ENCODE data around the gene LRRC38. TPM values are rescaled to one million over a fixed set of nuclear protein-coding genes. Genes with fewer than 3 reads are reported as not detected.

Gene LRRC38
- total and polyA plus RNA-seq, 12 donors, result 0.15 to 6.7 (median 0.96) TPM; not detected in 2

DNA sequence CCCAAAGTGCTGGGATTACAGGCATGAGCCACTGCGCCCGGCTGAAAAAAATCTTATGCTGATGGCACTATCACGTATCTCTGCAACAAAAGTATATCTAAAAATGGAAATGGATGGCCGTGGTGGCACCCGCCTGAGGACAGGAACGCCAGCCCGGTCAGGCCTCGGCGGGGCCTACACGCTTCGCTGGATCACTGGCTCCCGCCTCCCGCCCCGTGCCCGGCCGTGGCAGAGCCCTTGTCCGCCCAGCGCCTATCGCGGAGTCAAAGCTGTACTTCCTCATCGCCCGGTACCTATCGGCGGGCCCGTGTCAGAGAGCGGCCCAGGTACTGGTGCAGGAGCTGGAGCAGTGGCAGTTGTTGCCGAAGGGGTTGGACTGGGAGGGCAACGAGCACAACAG lies 41.0 kb upstream of the LRRC38 start:
- no peak for DNase-seq

GRCh38 chr1:13550663-13551062 lies 36.9 kb upstream of the LRRC38 start:
- H3K27me3 ChIP-seq, result no peaks in the 10 kb centered on the region
- no peak overlapping the region for H3K4me3 ChIP-seq
- TF ChIP-seq, protein P1, sequence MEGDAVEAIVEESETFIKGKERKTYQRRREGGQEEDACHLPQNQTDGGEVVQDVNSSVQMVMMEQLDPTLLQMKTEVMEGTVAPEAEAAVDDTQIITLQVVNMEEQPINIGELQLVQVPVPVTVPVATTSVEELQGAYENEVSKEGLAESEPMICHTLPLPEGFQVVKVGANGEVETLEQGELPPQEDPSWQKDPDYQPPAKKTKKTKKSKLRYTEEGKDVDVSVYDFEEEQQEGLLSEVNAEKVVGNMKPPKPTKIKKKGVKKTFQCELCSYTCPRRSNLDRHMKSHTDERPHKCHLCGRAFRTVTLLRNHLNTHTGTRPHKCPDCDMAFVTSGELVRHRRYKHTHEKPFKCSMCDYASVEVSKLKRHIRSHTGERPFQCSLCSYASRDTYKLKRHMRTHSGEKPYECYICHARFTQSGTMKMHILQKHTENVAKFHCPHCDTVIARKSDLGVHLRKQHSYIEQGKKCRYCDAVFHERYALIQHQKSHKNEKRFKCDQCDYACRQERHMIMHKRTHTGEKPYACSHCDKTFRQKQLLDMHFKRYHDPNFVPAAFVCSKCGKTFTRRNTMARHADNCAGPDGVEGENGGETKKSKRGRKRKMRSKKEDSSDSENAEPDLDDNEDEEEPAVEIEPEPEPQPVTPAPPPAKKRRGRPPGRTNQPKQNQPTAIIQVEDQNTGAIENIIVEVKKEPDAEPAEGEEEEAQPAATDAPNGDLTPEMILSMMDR (IDR thresholded peaks at IDR 0.05), result no peak
- intact Hi-C loops (cut with DNase I), result no loop called here
- no peaks in the 10 kb centered on the region for H3K36me3 ChIP-seq
- H3K4me1 ChIP-seq, result no peaks in the 10 kb centered on the region
- no peak overlapping the region for H3K27ac ChIP-seq
- no peak for DNase-seq
- no peaks in the 10 kb centered on the region for H3K9me3 ChIP-seq
- no peak for ATAC-seq
- WGBS, 2 donors, result 64 to 71% methylated on average over 4 of the region's 4 CpGs

More for the DNA sequence above, 41.0 kb upstream of the LRRC38 start:
- Histone ChIP-seq H3K4me3 (no peak overlapping the region), H3K27me3 (no peaks in the 10 kb centered on the region), H3K4me1 (no peaks in the 10 kb centered on the region), H3K27ac (no peak overlapping the region), H3K36me3 (no peaks in the 10 kb centered on the region), H3K9me3 (no peaks in the 10 kb centered on the region)
- ATAC-seq, result no peak
- TF ChIP-seq, protein P1 (IDR thresholded peaks at IDR 0.05), result no peak
- WGBS, 2 donors, result 95% methylated on average over 28 of the region's 28 CpGs
- intact Hi-C loops (cut with DNase I), result no loop called here

DNA sequence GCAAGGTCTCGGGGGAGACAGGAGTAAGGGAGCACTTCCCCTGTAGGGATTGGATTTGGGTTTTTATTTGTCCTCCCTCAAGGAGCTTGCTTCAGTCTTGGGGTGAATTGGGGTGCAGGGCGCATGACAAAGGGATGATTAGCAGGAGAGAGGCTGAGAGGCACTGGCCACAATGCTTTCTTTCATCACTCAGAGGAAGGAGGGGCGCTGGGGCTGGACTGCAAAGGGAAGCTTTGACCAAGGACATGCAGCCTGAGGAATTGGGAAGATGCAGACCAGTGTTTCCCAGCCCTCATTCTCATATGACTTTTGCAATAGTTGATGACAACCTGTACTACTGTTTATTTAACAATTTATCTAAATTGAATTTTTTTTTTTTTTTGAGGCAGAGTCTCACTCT lies 35.7 kb upstream of the LRRC38 start:
- Histone ChIP-seq H3K4me3 (no peak overlapping the region), H3K4me1 (peaks cover 0 to under 1% (median 0%) of the 10 kb centered on the region in 9 donors), H3K36me3 (no peaks in the 10 kb centered on the region), H3K27ac (no peak overlapping the region), H3K27me3 (no peaks in the 10 kb centered on the region), H3K9me3 (no peaks in the 10 kb centered on the region)
- whole genome bisulfite sequencing, 2 donors, result 63 to 68% methylated on average over 3 of the region's 3 CpGs
- intact Hi-C loops (cut with DNase I), result loop anchor here in 2 of 10 donors (5.0 to 10.0 kb wide), 2 partner anchors 82 to 85 kb away; no protein-coding TSS in a partner anchor
- TF ChIP-seq, protein P1 (IDR thresholded peaks at IDR 0.05), result no peak
- ATAC-seq (no peak), DNase-seq (no peak)

GRCh38 chr1:13549021-13549420 lies 35.2 kb upstream of the LRRC38 start:
- H3K27me3 ChIP-seq, result no peaks in the 10 kb centered on the region
- no peaks in the 10 kb centered on the region for H3K36me3 ChIP-seq
- H3K4me1 ChIP-seq, result peaks cover 0 to 5% (median 0%) of the 10 kb centered on the region in 9 donors
- H3K9me3 ChIP-seq, result no peaks in the 10 kb centered on the region
- no peak for ATAC-seq
- intact Hi-C loops (cut with DNase I), result loop anchor here in 2 of 10 donors (5.0 to 10.0 kb wide), 2 partner anchors 82 to 84 kb away; no protein-coding TSS in a partner anchor
- H3K27ac ChIP-seq, result no peak overlapping the region
- no peak for DNase-seq
- TF ChIP-seq, protein P1 (IDR thresholded peaks at IDR 0.05), result no peak
- 71 to 72% methylated on average over 6 of the region's 6 CpGs for WGBS, 2 donors
- no peak overlapping the region for H3K4me3 ChIP-seq
